Common myeloid progenitor, CD34-positive (primary cell): ENCODE data around the gene AK9.
A peak's percentile ranks its signal among the peaks of the same experiment; 100 is the strongest.

Experiments
- CTCF ChIA-PET: fragments of 350-600 bp; sonication (Branson Sonifier 250); formaldehyde crosslinking; loops from one replicate; lab custom pipeline; 2021; ENCODE audit warnings: antibody characterized with exemption; lab: Charles Lee
- POLR2A ChIA-PET: fragments of 350-600 bp; sonication (Branson Sonifier 250); formaldehyde crosslinking; loops from one replicate; lab custom pipeline; 2021; ENCODE audit warnings: antibody characterized with exemption; lab: Charles Lee
- DNase-seq, 3 donors: peaks; one replicate each; pipeline versions ENCODE4 v3.0.0 to v3.0.0-alpha.2; 2013
- H3K27ac ChIP-seq, 2 experiments: 1 replicate in 1 of 2; 2 replicates in 1 of 2; pipeline ENCODE4 v1.7.0; 2013; ENCODE audit warnings: inconsistent platforms in 2 of 2, low read length in 2 of 2, mild to moderate bottlenecking in 2 of 2, low read depth in 1 of 2, moderate library complexity in 1 of 2; ENCODE audit not compliant: severe bottlenecking in 2 of 2, insufficient read depth in 1 of 2, poor library complexity in 1 of 2
- H3K27me3 ChIP-seq, 5 experiments: replicated peaks in 2 of 5; 1 replicate in 3 of 5; 2 replicates in 2 of 5; pipeline versions ENCODE4 v1.6.1 to v1.7.0; 2013; ENCODE audit warnings: low read length in 4 of 5, mild to moderate bottlenecking in 2 of 5, moderate library complexity in 2 of 5, inconsistent platforms in 1 of 5; ENCODE audit not compliant: insufficient read depth in 5 of 5, control insufficient read depth in 4 of 5
- H3K36me3 ChIP-seq, 4 experiments: 1 replicate in 2 of 4; 2 replicates in 2 of 4; pipeline versions ENCODE4 v1.6.1 to v1.7.0; 2013; ENCODE audit warnings: low read length in 3 of 4, control low read depth in 1 of 4, mild to moderate bottlenecking in 1 of 4; ENCODE audit not compliant: control insufficient read depth in 4 of 4, insufficient read depth in 4 of 4
- H3K4me1 ChIP-seq, 4 experiments: 1 replicate in 3 of 4; 2 replicates in 1 of 4; pipeline versions ENCODE4 v1.6.1 to v1.7.1; 2013; ENCODE audit warnings: low read length in 3 of 4, mild to moderate bottlenecking in 3 of 4, control low read depth in 1 of 4, inconsistent platforms in 1 of 4, moderate library complexity in 1 of 4; ENCODE audit not compliant: control insufficient read depth in 4 of 4, insufficient read depth in 4 of 4; ENCODE audit errors: control extremely low read depth in 1 of 4
- H3K4me3 ChIP-seq, 7 experiments: 1 replicate in 4 of 7; 2 replicates in 3 of 7; pipeline versions ENCODE4 v1.5.1 to v1.7.0; 2013; ENCODE audit warnings: mild to moderate bottlenecking in 7 of 7, low read length in 6 of 7, moderate library complexity in 6 of 7, inconsistent platforms in 2 of 7, low read depth in 2 of 7, control low read depth in 1 of 7; ENCODE audit not compliant: insufficient read depth in 4 of 7, control insufficient read depth in 1 of 7; ENCODE audit errors: extremely low read depth in 1 of 7
- H3K9me3 ChIP-seq, 5 experiments: 1 replicate in 4 of 5; 2 replicates in 1 of 5; pipeline versions ENCODE4 v1.6.1 to v1.7.1; 2013; ENCODE audit warnings: low read length in 4 of 5, mild to moderate bottlenecking in 2 of 5, inconsistent platforms in 1 of 5, low read depth in 1 of 5, moderate library complexity in 1 of 5; ENCODE audit not compliant: control insufficient read depth in 4 of 5, insufficient read depth in 2 of 5; ENCODE audit errors: control extremely low read depth in 1 of 5
- WGBS: methylation state at CpG from one replicate; pipeline ENCODE4 v1.1.5; 2013; ENCODE audit not compliant: insufficient coverage; 5-methylcytosine and 5-hydroxymethylcytosine counted together

The AK9 gene

GRCh38 chr6:109480993-109481480, 210.0 kb downstream of the AK9 start:
- ChIA-PET POLR2A (no interaction called here), CTCF (interaction anchor here (0.9 to 2.6 kb wide), 4 partner anchors 9 to 37 kb away, joined by 3 to 9 read pairs (median 4); no protein-coding TSS in a partner anchor)
- peak overlapping the region in 2 of 7 experiments; percentile 37 to 85 for H3K4me3 ChIP-seq
- 95% methylated on average over 7 of the region's 7 CpGs for WGBS
- no peak overlapping the region for H3K27ac ChIP-seq
- peaks cover 20 to 56% (median 31%) of the 10 kb centered on the region in 4 experiments for H3K4me1 ChIP-seq
- H3K9me3 ChIP-seq: no peaks in the 10 kb centered on the region
- DNase-seq: no peak
- H3K36me3 ChIP-seq: peaks cover 9 to 52% (median 16%) of the 10 kb centered on the region in 4 experiments
- no peaks in the 10 kb centered on the region for H3K27me3 ChIP-seq

GRCh38 chr6:109478841-109479624, 212.0 kb downstream of the AK9 start:
- CTCF ChIA-PET: interaction anchor here (0.7 to 2.6 kb wide), 5 partner anchors 13 to 35 kb away, joined by 3 to 9 read pairs (median 3); no protein-coding TSS in a partner anchor
- POLR2A ChIA-PET: interaction anchor here (1.2 kb wide), 1 partner anchor 13 kb away, joined by 3 read pairs; no protein-coding TSS in a partner anchor
- H3K4me3 ChIP-seq: peak overlapping the region in 4 of 7 experiments; percentile 4 to 46 (median 25)
- no peaks in the 10 kb centered on the region for H3K9me3 ChIP-seq
- no peaks in the 10 kb centered on the region for H3K27me3 ChIP-seq
- WGBS: 93% methylated on average over 3 of the region's 5 CpGs
- H3K36me3 ChIP-seq: peaks cover 16 to 66% (median 29%) of the 10 kb centered on the region in 4 experiments
- no peak overlapping the region for H3K27ac ChIP-seq
- peaks cover 20 to 54% (median 31%) of the 10 kb centered on the region in 4 experiments for H3K4me1 ChIP-seq
- DNase-seq: peak in 1 of 3 donors; percentile 22

- no peak for DNase-seq
- peaks cover 20 to 48% (median 29%) of the 10 kb centered on the region in 4 experiments for H3K4me1 ChIP-seq
- ChIA-PET CTCF (interaction anchor here (0.9 to 1.2 kb wide), 2 partner anchors 16 to 35 kb away, joined by 3 read pairs; no protein-coding TSS in a partner anchor), POLR2A (no interaction called here)
- peaks cover 16 to 73% (median 34%) of the 10 kb centered on the region in 4 experiments for H3K36me3 ChIP-seq
- no peak overlapping the region for H3K27ac ChIP-seq
- no peaks in the 10 kb centered on the region for H3K9me3 ChIP-seq
- WGBS: 100% methylated on average over 3 of the region's 9 CpGs
- H3K4me3 ChIP-seq: peak overlapping the region in 1 of 7 experiments; percentile 25
- H3K27me3 ChIP-seq: no peaks in the 10 kb centered on the region
These were observed 212.7 kb downstream of the AK9 start for GRCh38 chr6:109478222-109478805.

DNA sequence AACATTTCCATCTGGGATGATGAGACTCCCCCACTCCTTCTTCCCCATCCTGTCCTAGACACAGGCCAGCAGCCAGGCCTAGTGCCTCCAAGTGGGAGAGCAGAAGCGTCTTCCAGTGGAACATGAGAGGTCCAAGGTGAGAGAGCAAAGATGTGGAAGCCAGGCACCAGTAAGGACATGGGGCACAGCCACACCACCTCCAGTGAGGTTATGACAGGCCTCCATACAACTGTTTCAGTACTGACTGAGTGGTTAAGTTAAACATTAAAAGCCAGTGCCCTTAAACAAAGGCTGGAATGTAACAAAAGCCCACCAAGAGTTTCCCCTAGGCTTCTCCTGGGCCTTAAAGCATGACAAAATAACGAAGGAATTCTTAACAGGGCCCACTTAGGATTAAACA, 213.3 kb downstream of the AK9 start:
- H3K4me1 ChIP-seq: peaks cover 20 to 48% (median 28%) of the 10 kb centered on the region in 4 experiments
- no peak overlapping the region for H3K27ac ChIP-seq
- no peaks in the 10 kb centered on the region for H3K9me3 ChIP-seq
- H3K27me3 ChIP-seq: no peaks in the 10 kb centered on the region
- H3K36me3 ChIP-seq: peaks cover 19 to 79% (median 38%) of the 10 kb centered on the region in 4 experiments
- no peak overlapping the region for H3K4me3 ChIP-seq
- 100% methylated on average over 2 of the region's 2 CpGs for WGBS
- no peak for DNase-seq
- POLR2A ChIA-PET: no interaction called here
- CTCF ChIA-PET: interaction anchor here (1.9 kb wide), 1 partner anchor 14 kb away, joined by 8 read pairs; no protein-coding TSS in a partner anchor

GRCh38 chr6:109477184-109477583, 213.8 kb downstream of the AK9 start:
- Histone ChIP-seq H3K27me3 (no peaks in the 10 kb centered on the region), H3K4me1 (peaks cover 15 to 42% (median 26%) of the 10 kb centered on the region in 4 experiments), H3K4me3 (no peak overlapping the region), H3K9me3 (no peaks in the 10 kb centered on the region), H3K36me3 (peaks cover 19 to 84% (median 43%) of the 10 kb centered on the region in 4 experiments), H3K27ac (no peak overlapping the region)
- DNase-seq: no peak
- POLR2A ChIA-PET: no interaction called here
- CTCF ChIA-PET: interaction anchor here (1.7 to 1.9 kb wide), 2 partner anchors 13 to 21 kb away, joined by 6 to 8 read pairs; partner anchors contain the start of gene MICAL1
- 86% methylated on average over 2 of the region's 2 CpGs for WGBS

DNA sequence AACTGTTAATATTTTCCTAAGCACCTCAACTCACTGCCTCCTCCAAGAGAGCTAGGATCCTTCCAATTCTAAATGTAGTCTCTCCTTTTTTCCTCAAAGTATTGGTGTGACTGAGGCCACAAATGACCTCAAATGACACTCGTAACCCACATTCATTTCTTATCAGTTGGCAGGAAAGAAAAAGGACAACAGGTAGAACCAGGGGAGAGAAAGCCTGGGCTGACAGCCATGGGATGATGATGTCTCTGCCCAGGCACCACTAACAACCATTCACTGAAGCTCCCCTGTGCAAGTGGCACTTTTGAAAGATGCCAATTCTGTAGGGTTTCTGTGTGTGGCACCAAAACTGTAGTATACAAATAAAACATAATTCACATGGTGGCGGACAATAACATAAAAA, 215.4 kb downstream of the AK9 start:
- peaks cover 10 to 27% (median 14%) of the 10 kb centered on the region in 4 experiments for H3K4me1 ChIP-seq
- H3K36me3 ChIP-seq: peaks cover 15 to 88% (median 50%) of the 10 kb centered on the region in 4 experiments
- DNase-seq: no peak
- POLR2A ChIA-PET: no interaction called here
- no peaks in the 10 kb centered on the region for H3K9me3 ChIP-seq
- no peaks in the 10 kb centered on the region for H3K27me3 ChIP-seq
- no peak overlapping the region for H3K4me3 ChIP-seq
- CTCF ChIA-PET: interaction anchor here (1.7 to 1.9 kb wide), 2 partner anchors 12 to 19 kb away, joined by 6 to 8 read pairs; partner anchors contain the start of gene MICAL1
- no peak overlapping the region for H3K27ac ChIP-seq
- 100% methylated on average over 1 of the region's 2 CpGs for WGBS
